RPMI7951 (cell line): Measurements from ENCODE around the gene ZNF148. TPM values are rescaled to one million over a fixed set of nuclear protein-coding genes. Genes with fewer than 3 reads are reported as not detected.
A peak's percentile ranks its signal among the peaks of the same experiment; 100 is the strongest.
"Not testable (repeated sequence)": the region's sequence is repeated elsewhere in the genome, so short reads cannot be mapped to it uniquely, and the experiment has no call there.

Experiments
- DNase-seq: peaks from one replicate; pipeline ENCODE4 v3.0.0-alpha.2; 2012; ENCODE audit warnings: low read depth
- total RNA-seq: library from RNA; depleted of rRNA; stranded (reverse); fragments of >200 nt; shearing (Covaris generic); gene quantifications from 2 replicates; pipeline ENCODE4 v1.2.3, GENCODE V29; 2014; rRNA removed

Gene ZNF148
- total RNA-seq, result 23.2 and 30.3 TPM in 2 replicates

GRCh38 chr3:125374996-125375941 is at the start of gene ZNF148:
Gene ZNF148 (minus strand): TSS chr3:125375325. CDS start chr3:125313640, 61,685 bp downstream.
- DNase-seq, result peak; percentile 88

- no peak for DNase-seq
Observed at GRCh38 chr3:125418306-125418705, 43.2 kb upstream of the ZNF148 start.

- DNase-seq, result no peak
Observed at GRCh38 chr3:125416235-125416634, 41.1 kb upstream of the ZNF148 start.

- DNase-seq, result no peak
Observed at GRCh38 chr3:125414669-125415068, 39.5 kb upstream of the ZNF148 start.

GRCh38 chr3:125410922-125411321 is 35.8 kb upstream of the ZNF148 start:
- DNase-seq, result no peak

GRCh38 chr3:125406070-125406469 is 30.9 kb upstream of the ZNF148 start:
- no peak for DNase-seq

- DNase-seq, result not testable (repeated sequence)
Observed at GRCh38 chr3:125405515-125405914, 30.4 kb upstream of the ZNF148 start.

GRCh38 chr3:125403789-125404188 is 28.7 kb upstream of the ZNF148 start:
- peak; percentile 7 for DNase-seq

GRCh38 chr3:125402639-125403038 is 27.5 kb upstream of the ZNF148 start:
- no peak for DNase-seq

- peak; percentile 9 for DNase-seq
Observed at GRCh38 chr3:125401402-125401801, 26.3 kb upstream of the ZNF148 start.

- DNase-seq, result no peak
Observed at GRCh38 chr3:125398952-125399351, 23.8 kb upstream of the ZNF148 start.

GRCh38 chr3:125395091-125395490 is 20.0 kb upstream of the ZNF148 start:
- DNase-seq, result no peak

- no peak for DNase-seq
Observed at GRCh38 chr3:125394406-125394805, 19.3 kb upstream of the ZNF148 start.

GRCh38 chr3:125389282-125389681 is 14.2 kb upstream of the ZNF148 start:
- DNase-seq, result no peak

GRCh38 chr3:125388369-125388768 is 13.2 kb upstream of the ZNF148 start:
- not testable (repeated sequence) for DNase-seq

GRCh38 chr3:125386811-125387210 is 11.7 kb upstream of the ZNF148 start:
- no peak for DNase-seq

GRCh38 chr3:125383744-125384143 is 8.6 kb upstream of the ZNF148 start:
- DNase-seq, result no peak

GRCh38 chr3:125382298-125382697 is 7.2 kb upstream of the ZNF148 start:
- DNase-seq, result no peak

- DNase-seq, result peak; percentile 14
Observed at GRCh38 chr3:125381743-125382142, 6.6 kb upstream of the ZNF148 start.

- DNase-seq, result no peak
Observed at GRCh38 chr3:125381314-125381713, 6.2 kb upstream of the ZNF148 start.

GRCh38 chr3:125379483-125379882 is 4.4 kb upstream of the ZNF148 start:
- no peak for DNase-seq

GRCh38 chr3:125378762-125379161 is 3.6 kb upstream of the ZNF148 start:
- DNase-seq, result no peak

- DNase-seq, result peak; percentile 39
Observed at GRCh38 chr3:125375950-125376679, 990 bp upstream of the ZNF148 start.
